PC-3 (cell line): ENCODE results near the gene CEND1.

Experiments
- EZH2 ChIP-seq: fragments of 300-600 bp; sonication (generic); IDR thresholded peaks from one replicate; pipeline ENCODE4 v1.6.1; 2017; ENCODE audit warnings: antibody characterized with exemption, mild to moderate bottlenecking, low read length; ENCODE audit not compliant: unreplicated experiment
- EZH2phosphoT487 ChIP-seq: fragments of 300-600 bp; sonication (generic); IDR thresholded peaks from 2 replicates; pipeline ENCODE4 v1.6.1; 2018; ENCODE audit warnings: mild to moderate bottlenecking, antibody characterized with exemption, low read length, borderline replicate concordance
- TF ChIP-seq, protein P1 (sequence below): fragments of 300-600 bp; sonication (generic); conservative IDR thresholded peaks from 2 replicates; pipeline ENCODE4 v1.5.1; 2017; ENCODE audit warnings: antibody characterized with exemption, low read depth, mild to moderate bottlenecking, low read length

DNA sequence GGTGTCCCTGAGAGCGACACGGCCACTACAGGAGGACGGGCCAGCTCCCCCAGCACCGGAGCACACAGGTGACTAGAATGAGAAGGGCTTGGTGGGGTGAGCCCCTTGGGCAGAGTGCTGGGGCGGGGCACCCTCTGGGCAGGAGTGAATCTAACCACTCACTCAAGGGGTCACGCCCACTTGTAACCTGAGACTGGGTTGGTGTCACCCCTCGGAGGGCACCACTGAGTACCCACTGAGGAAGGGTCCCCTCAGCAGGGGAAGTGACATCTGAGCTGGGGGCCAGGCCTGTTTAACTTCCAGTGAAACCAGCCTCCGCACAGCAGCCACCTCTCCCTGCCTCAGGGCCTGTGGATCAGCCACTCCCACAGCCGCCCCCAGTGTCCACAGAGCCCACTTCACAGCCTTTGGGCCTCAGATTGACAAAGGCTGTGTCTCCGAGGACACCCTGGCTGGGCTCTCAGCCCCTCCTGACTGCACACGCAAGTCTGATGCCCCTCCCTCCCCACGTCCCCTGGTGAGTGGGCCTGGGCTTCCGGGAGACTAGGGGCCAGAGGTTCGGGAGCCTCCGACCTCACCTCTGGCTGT is 18.2 kb downstream of the CEND1 start:
- TF ChIP-seq, protein P1, sequence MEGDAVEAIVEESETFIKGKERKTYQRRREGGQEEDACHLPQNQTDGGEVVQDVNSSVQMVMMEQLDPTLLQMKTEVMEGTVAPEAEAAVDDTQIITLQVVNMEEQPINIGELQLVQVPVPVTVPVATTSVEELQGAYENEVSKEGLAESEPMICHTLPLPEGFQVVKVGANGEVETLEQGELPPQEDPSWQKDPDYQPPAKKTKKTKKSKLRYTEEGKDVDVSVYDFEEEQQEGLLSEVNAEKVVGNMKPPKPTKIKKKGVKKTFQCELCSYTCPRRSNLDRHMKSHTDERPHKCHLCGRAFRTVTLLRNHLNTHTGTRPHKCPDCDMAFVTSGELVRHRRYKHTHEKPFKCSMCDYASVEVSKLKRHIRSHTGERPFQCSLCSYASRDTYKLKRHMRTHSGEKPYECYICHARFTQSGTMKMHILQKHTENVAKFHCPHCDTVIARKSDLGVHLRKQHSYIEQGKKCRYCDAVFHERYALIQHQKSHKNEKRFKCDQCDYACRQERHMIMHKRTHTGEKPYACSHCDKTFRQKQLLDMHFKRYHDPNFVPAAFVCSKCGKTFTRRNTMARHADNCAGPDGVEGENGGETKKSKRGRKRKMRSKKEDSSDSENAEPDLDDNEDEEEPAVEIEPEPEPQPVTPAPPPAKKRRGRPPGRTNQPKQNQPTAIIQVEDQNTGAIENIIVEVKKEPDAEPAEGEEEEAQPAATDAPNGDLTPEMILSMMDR: no peak
- no peak for TF ChIP-seq EZH2
- TF ChIP-seq EZH2phosphoT487: no peak
